CD14-positive monocyte (primary cell): ENCODE measurements around the gene UVSSA. TPM values are rescaled to one million over a fixed set of nuclear protein-coding genes. Genes with fewer than 3 reads are reported as not detected.

Source experiments
- DNase-seq, 3 donors: peaks; one replicate each; pipeline ENCODE4 v3.0.0-alpha.2; 2011 to 2022
- H2AFZ ChIP-seq: 2 replicates; pipeline ENCODE4 v1.6.0; 2012; ENCODE audit warnings: mild to moderate bottlenecking, low read depth, low read length, inconsistent platforms; ENCODE audit not compliant: insufficient read depth, poor library complexity, severe bottlenecking
- H3K27ac ChIP-seq, 2 donors: 1 replicate in 1 of 2; 2 replicates in 1 of 2; pipeline ENCODE4 v1.5.1; 2012 to 2013; ENCODE audit warnings: low read length in 2 of 2, control low read depth in 1 of 2, inconsistent platforms in 1 of 2, low read depth in 1 of 2, mild to moderate bottlenecking in 1 of 2
- H3K27me3 ChIP-seq, 2 donors: one replicate each; pipeline versions ENCODE4 v1.6.0 to v1.6.1; 2011 to 2013; ENCODE audit warnings: low read length in 2 of 2; ENCODE audit not compliant: control insufficient read depth in 2 of 2, insufficient read depth in 2 of 2
- H3K36me3 ChIP-seq, 2 donors: replicated peaks in 1 of 2; 1 replicate in 1 of 2; 2 replicates in 1 of 2; pipeline versions ENCODE4 v1.5.1 to v1.6.1; 2012 to 2013; ENCODE audit warnings: low read length in 2 of 2, control low read depth in 1 of 2, inconsistent platforms in 1 of 2, mild to moderate bottlenecking in 1 of 2; ENCODE audit not compliant: insufficient read depth in 2 of 2, control insufficient read depth in 1 of 2
- H3K4me1 ChIP-seq, 2 donors: 1 replicate in 1 of 2; 2 replicates in 1 of 2; pipeline versions ENCODE4 v1.5.1 to v1.6.1; 2012 to 2013; ENCODE audit warnings: low read length in 2 of 2, control low read depth in 1 of 2, inconsistent platforms in 1 of 2, mild to moderate bottlenecking in 1 of 2, moderate library complexity in 1 of 2; ENCODE audit not compliant: insufficient read depth in 2 of 2, control insufficient read depth in 1 of 2
- H3K4me2 ChIP-seq: replicated peaks from 2 replicates; pipeline ENCODE3; 2012; ENCODE audit warnings: low read length, moderate library complexity, mild to moderate bottlenecking; ENCODE audit not compliant: poor library complexity, severe bottlenecking; ENCODE audit errors: extremely low read depth
- H3K4me3 ChIP-seq, 3 experiments: fragments of 200-600 bp in 1 of 3; sonication (generic) in 1 of 3; replicated peaks in 1 of 3; 1 replicate in 2 of 3; 2 replicates in 1 of 3; pipeline ENCODE4 v1.5.1; 2011 to 2013; ENCODE audit warnings: low read length in 3 of 3, mild to moderate bottlenecking in 3 of 3, control low read depth in 2 of 3, low read depth in 2 of 3, inconsistent platforms in 1 of 3, moderate library complexity in 1 of 3
- H3K79me2 ChIP-seq: 2 replicates; pipeline ENCODE4 v1.6.0; 2012; ENCODE audit warnings: mild to moderate bottlenecking, control low read depth, inconsistent platforms, low read length, moderate library complexity; ENCODE audit not compliant: insufficient read depth
- H3K9ac ChIP-seq: 2 replicates; pipeline ENCODE4 v1.6.0; 2017; ENCODE audit warnings: low read length, mild to moderate bottlenecking; ENCODE audit not compliant: insufficient read depth, poor library complexity, severe bottlenecking
- H3K9me3 ChIP-seq, 2 donors: replicated peaks in 1 of 2; 1 replicate in 1 of 2; 2 replicates in 1 of 2; pipeline versions ENCODE4 v1.5.1 to v1.6.1; 2012 to 2013; ENCODE audit warnings: low read length in 2 of 2, control low read depth in 1 of 2; ENCODE audit not compliant: control insufficient read depth in 1 of 2, insufficient read depth in 1 of 2
- H4K20me1 ChIP-seq: 2 replicates; pipeline ENCODE4 v1.6.0; 2012; ENCODE audit warnings: mild to moderate bottlenecking, low read length, control low read depth, moderate library complexity; ENCODE audit not compliant: insufficient read depth
- H3K27ac Mint-ChIP-seq, 7 donors: one replicate each; pipeline ENCODE4 v1.8.0; 2020; ENCODE audit warnings: mild to moderate bottlenecking in 7 of 7, mixed read lengths in 7 of 7, moderate library complexity in 6 of 7, inconsistent platforms in 2 of 7
- H3K27me3 Mint-ChIP-seq, 3 donors: one replicate each; pipeline ENCODE4 v1.8.0; 2021 to 2022; ENCODE audit warnings: low read depth in 3 of 3, mild to moderate bottlenecking in 3 of 3, mixed read lengths in 3 of 3, moderate library complexity in 3 of 3, inconsistent platforms in 1 of 3
- H3K36me3 Mint-ChIP-seq, 2 donors: one replicate each; pipeline ENCODE4 v1.8.0; 2020; ENCODE audit warnings: mixed read lengths in 2 of 2, inconsistent platforms in 1 of 2, mild to moderate bottlenecking in 1 of 2
- H3K4me1 Mint-ChIP-seq: one replicate; pipeline ENCODE4 v1.8.0; 2020; ENCODE audit warnings: mild to moderate bottlenecking, mixed read lengths
- H3K4me3 Mint-ChIP-seq, 2 donors: one replicate each; pipeline ENCODE4 v1.8.0; 2020; ENCODE audit warnings: mild to moderate bottlenecking in 2 of 2, mixed read lengths in 2 of 2, moderate library complexity in 1 of 2
- H3K9me3 Mint-ChIP-seq, 7 donors: one replicate each; pipeline ENCODE4 v1.8.0; 2020 to 2022; ENCODE audit warnings: mixed read lengths in 7 of 7, mild to moderate bottlenecking in 6 of 7, moderate library complexity in 6 of 7, inconsistent platforms in 2 of 7
- WGBS: methylation state at CpG from one replicate; pipeline ENCODE4 v1.1.5; 2013; ENCODE audit warnings: missing lambda C conversion rate; ENCODE audit not compliant: insufficient coverage; 5-methylcytosine and 5-hydroxymethylcytosine counted together
- intact Hi-C, 2 donors: fragments of 100-400 bp; cut with micrococcal nuclease; formaldehyde crosslinking; loops; one replicate each; pipeline versions ENCODE4 v1.15.0 to v1.15.1; 2023
- polyA plus RNA-seq, 3 donors: library from polyadenylated mRNA; depleted of rRNA in 1 of 3; unstranded in 2 of 3; stranded (reverse) in 1 of 3; fragments of 300-500 nt in 2 of 3; fragments of >200 nt in 1 of 3; fragmentation: Illumina TruSeq in 2 of 3; gene quantifications; 1 replicate in 2 of 3; 2 replicates in 1 of 3; pipeline ENCODE4 v1.2.3, GENCODE V29; 2012 to 2021
- TF ChIP-seq, protein P1 (sequence below): fragments of 200-600 bp; IDR thresholded peaks from one replicate; pipeline ENCODE4 v1.8.0; 2022; ENCODE audit warnings: antibody characterized with exemption, mild to moderate bottlenecking

Gene UVSSA
- polyA plus RNA-seq, 3 donors = 2.6 to 54.0 (median 4.8) TPM

GRCh38 chr4:1366371-1367229, 19.6 kb downstream of the UVSSA start:
- TF ChIP-seq, protein P1, sequence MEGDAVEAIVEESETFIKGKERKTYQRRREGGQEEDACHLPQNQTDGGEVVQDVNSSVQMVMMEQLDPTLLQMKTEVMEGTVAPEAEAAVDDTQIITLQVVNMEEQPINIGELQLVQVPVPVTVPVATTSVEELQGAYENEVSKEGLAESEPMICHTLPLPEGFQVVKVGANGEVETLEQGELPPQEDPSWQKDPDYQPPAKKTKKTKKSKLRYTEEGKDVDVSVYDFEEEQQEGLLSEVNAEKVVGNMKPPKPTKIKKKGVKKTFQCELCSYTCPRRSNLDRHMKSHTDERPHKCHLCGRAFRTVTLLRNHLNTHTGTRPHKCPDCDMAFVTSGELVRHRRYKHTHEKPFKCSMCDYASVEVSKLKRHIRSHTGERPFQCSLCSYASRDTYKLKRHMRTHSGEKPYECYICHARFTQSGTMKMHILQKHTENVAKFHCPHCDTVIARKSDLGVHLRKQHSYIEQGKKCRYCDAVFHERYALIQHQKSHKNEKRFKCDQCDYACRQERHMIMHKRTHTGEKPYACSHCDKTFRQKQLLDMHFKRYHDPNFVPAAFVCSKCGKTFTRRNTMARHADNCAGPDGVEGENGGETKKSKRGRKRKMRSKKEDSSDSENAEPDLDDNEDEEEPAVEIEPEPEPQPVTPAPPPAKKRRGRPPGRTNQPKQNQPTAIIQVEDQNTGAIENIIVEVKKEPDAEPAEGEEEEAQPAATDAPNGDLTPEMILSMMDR = no peak
- Histone ChIP-seq H3K4me2 (no peak overlapping the region), H3K27ac (no peak overlapping the region), H3K9ac (no peak overlapping the region), H3K4me3 (no peak overlapping the region), H3K4me1 (no peaks in the 10 kb centered on the region), H4K20me1 (no peaks in the 10 kb centered on the region), H3K27me3 (no peaks in the 10 kb centered on the region), H3K36me3 (peaks cover 21 to 51% of the 10 kb centered on the region in 2 donors), H3K79me2 (no peaks in the 10 kb centered on the region), H2AFZ (no peak overlapping the region), H3K9me3 (peaks cover 0 to 6% of the 10 kb centered on the region in 2 donors)
- DNase-seq = no peak
- 95% methylated on average over 34 of the region's 35 CpGs for WGBS
- Mint-ChIP-seq H3K4me1 (no peaks in the 10 kb centered on the region), H3K4me3 (no peak overlapping the region), H3K36me3 (peaks cover 24 to 77% of the 10 kb centered on the region in 2 donors), H3K27me3 (peaks cover 0 to 3% (median 2%) of the 10 kb centered on the region in 3 donors), H3K9me3 (peaks cover 0 to 8% (median 4%) of the 10 kb centered on the region in 7 donors), H3K27ac (no peak overlapping the region)
- intact Hi-C loops = no loop called here

DNA sequence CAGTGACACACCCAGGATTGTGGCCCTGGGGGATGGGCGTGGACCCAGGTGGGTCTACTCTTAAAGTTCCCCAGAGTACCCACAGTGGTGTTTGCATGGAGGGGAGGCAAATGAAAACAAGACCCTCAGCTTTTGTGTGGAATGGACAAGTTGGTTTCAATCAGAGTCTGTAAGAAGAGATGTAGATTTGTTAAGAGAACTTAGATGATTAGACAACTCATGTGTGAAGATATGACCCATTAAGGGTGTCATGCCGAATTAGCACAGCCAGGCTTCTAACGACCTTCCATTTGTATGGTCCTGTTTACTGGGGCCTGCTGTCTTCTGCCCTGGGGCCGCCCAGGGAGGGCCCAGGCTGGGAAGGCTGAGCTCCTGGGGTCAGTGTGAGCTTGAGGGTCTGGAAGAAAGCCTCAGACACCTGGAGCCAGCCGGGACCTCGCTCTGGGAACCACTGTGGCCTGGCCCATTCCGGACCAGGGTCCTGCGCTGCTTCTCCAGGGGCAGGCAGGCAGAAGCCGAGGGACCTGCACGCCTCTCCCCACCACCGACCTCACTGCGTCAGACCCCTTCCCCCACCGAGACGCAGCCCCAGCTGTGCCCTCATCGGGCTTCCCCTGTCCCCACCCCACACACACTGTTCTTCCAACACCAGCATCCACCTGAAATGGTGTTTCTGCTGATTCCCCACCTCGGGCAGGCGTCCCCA, 20.4 kb downstream of the UVSSA start:
- Mint-ChIP-seq H3K4me3 (no peak overlapping the region), H3K36me3 (peaks cover 30 to 81% of the 10 kb centered on the region in 2 donors), H3K9me3 (peaks cover 0 to 14% (median 6%) of the 10 kb centered on the region in 7 donors), H3K27ac (no peak overlapping the region), H3K27me3 (peaks cover 0 to 2% (median 0%) of the 10 kb centered on the region in 3 donors), H3K4me1 (no peaks in the 10 kb centered on the region)
- Histone ChIP-seq H3K4me2 (no peak overlapping the region), H4K20me1 (no peaks in the 10 kb centered on the region), H3K9me3 (peaks cover 0 to 9% of the 10 kb centered on the region in 2 donors), H3K36me3 (peaks cover 17 to 58% of the 10 kb centered on the region in 2 donors), H3K27ac (no peak overlapping the region), H3K9ac (no peak overlapping the region), H3K79me2 (no peaks in the 10 kb centered on the region), H3K27me3 (no peaks in the 10 kb centered on the region), H3K4me1 (no peaks in the 10 kb centered on the region), H3K4me3 (no peak overlapping the region), H2AFZ (no peak overlapping the region)
- WGBS = 97% methylated on average over 17 of the region's 17 CpGs
- no peak for DNase-seq
- TF ChIP-seq, protein P1 = no peak
- intact Hi-C loops = no loop called here
